Frontal cortex (tissue), 4 donors: Measurements from ENCODE around the gene MAD1L1. TPM values are rescaled to one million over a fixed set of nuclear protein-coding genes. Genes with fewer than 3 reads are reported as not detected.
"Not testable (repeated sequence)": the region's sequence is repeated elsewhere in the genome, so short reads cannot be mapped to it uniquely, and the experiment has no call there.

Experiments used
- DNase-seq, 2 donors: peaks; one replicate each; pipeline ENCODE4 v3.0.0; 2012; ENCODE audit warnings: low spot score in 2 of 2
- FAIRE-seq: peaks from 2 replicates; lab custom pipeline; 2012; peaks lifted over from hg19 to GRCh38; lab: Jason Lieb, UNC
- total RNA-seq: library from RNA; depleted of rRNA; stranded (reverse); fragments of >200 nt; gene quantifications from one replicate; pipeline ENCODE4 v1.2.3, GENCODE V29; 2014
- donor health status: control.
- donor health status: control.
- donor health status: control.

The MAD1L1 gene
- total RNA-seq, 1 donor from 2014 or later: 37.1 TPM

DNA sequence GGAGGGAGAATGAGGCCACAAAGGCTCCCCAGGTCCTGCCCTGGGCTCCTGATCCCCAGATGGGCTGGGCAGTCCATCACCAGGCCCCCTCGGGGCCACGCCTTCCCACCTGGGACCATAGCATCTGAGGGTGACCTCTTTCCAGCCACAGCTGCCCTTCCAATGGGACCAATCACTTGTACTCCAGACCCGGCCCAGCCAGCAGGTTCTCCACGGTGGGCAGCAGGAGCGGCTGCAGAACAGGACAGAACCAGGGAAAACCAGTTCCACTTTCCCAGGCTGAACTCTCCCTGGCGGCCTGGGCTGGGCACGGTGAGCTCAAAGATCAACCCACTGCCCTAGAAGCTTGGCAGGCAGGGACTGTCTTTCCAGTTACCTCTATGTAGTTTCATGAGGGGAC is 257.6 kb downstream of the MAD1L1 start:
- no peak for DNase-seq
- no peak for FAIRE-seq

DNA sequence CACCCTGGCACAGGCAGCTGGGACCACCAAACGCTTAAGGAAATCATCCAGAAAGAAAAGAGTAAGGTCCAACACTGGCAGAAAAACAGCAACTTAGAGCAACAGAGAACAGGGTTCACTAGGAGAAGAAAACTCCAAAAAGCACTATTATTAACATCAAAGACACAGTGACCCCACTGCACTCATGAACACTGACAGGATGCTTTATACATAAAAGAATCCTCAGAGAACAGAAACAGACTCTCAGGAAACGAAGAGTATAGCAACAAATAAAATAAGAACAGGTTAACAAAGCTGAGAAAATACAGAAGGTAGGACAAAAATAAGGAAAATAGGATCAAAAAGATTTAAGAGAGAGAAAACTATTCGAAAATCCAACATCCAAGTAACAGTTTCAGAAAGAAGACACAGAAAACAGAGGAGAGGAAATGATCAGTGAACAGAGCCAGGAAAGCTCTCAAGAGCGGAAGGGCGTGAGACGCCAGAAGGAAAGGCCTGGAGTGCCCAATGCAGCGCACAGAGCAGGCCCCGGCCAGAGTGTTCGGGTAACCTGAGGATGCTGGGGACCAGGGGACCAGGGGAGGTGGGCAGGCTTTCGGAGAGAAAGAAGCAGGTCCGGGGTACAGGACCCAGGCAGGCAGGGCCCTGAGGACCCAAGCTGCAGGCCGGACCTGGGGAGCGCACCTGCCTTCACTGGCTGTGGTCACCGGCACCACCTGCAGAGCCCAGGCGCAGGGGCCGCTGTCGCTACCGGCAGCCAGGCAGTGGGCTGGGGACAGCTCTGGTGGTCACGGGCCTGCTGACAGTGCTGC is 258.2 kb downstream of the MAD1L1 start:
- DNase-seq (no peak), FAIRE-seq (no peak)

DNA sequence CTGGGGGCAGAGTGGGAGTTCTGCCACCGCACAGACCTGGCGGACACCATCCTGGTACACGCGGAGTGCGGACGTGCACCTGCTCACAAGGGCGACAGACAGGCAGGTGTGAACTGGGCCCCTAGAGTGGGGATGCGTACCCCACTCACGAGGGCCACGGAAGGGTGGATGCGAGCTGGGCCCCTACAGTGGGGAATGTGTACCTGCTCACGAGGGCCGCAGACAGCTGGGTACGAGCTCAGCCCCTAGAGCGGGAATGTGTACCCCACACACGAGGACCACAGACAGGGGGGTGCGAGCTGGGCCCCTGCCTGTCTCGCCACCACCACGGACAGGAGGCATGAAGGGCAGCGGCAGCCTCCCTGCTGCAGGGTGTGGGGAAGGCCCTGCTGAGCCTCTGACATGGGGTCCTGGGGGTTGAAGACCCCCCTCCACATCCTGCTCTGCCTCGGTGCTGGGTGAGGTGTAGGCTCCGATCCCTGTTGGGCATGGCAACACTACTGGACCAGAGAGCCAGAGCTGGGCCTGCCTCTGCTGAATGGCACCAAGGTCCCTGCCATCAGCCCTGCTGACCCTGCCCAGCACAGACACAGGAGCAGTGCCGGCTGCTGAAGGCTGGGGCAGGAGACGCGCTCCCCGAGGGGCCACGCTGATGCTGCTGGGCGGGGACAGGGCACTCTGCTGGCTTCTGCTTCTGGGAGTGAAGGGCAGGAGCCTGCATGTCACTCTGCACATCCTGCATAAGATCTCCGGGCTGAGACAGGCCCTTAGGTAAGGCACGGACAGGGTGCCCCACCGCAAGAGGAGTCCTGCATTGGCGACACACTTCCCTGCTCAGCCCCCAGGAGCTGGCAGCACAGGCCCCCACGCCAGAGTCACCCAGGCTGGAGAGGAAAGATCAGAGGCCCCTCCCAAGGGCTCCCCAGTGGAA is 259.2 kb downstream of the MAD1L1 start:
- FAIRE-seq (no peak), DNase-seq (no peak)

DNA sequence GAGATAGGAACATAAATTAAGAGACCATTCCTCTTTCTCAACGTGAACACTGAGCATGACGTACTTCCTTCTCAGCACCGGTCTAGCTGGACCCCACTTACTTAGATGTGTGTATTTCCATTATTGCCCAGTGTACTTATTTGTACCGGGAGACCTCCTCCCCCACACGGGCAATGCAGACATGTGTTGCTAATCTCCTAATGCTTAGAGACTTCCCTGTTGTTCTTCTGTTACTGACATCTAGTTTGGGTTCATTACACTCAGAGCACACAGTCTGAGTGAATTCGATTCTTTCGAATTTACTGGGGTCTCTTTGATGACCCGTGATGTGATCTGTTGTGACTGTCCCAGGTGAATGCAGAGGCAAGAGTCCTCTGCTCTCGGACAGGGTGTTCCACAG is 260.0 kb downstream of the MAD1L1 start:
- FAIRE-seq (no peak), DNase-seq (no peak)

DNA sequence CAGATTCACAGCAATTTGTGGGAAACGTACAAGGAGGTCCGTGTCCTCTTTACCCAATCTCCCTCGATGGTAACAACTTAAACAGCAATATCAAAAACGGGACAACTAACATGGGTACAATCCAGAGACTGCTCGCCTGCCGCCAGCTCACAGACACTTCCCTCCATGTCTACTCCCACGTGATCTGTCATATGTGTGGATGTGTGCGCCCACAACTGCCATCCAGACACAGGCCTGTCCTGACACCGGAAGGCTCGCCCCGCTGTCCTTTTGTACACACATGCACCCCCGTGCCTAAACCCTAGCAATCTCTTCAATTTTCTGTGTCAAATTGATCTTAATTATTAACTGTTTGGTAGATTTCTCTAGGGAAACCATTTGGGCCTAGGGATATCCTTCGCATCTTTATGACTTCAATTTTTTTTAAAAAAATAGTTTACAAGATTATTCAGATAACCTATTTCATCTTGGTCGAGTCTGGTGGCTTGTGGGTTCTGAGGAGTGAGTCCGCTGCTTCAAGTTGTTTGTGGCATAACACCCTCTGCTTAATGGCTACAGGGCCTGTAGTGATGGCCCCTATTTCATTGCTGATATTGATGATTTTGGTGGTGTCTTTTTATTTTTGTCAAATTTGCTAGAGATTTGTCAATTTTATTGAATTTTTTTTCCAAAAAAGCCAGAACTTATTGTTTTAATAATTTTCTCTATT is 260.6 kb downstream of the MAD1L1 start:
- DNase-seq: no peak
- FAIRE-seq: no peak

DNA sequence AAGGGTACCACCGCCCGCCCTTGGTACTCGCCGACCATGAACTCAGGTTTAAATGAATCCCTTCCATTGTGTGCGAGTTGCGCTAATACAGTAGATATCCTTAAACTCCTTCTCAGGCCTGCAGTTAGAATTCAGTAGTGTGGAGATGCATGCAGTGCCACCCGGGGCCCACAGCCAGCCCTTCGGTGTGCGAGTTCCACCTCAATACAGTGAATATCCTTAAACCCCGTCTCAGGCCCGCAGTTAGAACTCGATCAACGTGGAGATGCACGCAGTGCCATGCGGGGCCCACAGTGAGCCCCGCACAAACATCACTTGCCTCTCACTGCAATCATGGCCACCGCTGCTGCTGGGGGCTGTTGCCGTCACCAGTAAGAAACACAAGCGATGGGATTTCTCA is 261.9 kb downstream of the MAD1L1 start:
- DNase-seq (no peak), FAIRE-seq (no peak)

DNA sequence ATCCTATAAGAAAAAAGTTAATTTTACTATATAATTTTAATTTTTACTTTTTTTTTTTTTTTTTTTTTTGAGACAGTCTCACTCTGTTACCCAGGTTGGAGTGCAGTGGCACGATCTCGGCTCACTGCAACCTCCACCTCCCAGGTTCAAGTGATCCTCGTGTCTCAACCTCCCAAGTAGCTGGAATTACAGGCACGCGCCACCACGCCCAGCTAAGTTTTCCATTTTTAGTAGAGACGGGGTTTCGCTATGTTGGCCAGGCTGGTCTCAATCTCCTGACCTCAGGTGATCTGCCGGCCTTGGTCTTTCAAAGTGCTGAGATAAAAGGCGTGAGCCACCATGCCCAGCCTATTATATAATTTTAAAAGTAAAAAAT is 262.5 kb downstream of the MAD1L1 start:
- DNase-seq, FAIRE-seq: not testable (repeated sequence)

DNA sequence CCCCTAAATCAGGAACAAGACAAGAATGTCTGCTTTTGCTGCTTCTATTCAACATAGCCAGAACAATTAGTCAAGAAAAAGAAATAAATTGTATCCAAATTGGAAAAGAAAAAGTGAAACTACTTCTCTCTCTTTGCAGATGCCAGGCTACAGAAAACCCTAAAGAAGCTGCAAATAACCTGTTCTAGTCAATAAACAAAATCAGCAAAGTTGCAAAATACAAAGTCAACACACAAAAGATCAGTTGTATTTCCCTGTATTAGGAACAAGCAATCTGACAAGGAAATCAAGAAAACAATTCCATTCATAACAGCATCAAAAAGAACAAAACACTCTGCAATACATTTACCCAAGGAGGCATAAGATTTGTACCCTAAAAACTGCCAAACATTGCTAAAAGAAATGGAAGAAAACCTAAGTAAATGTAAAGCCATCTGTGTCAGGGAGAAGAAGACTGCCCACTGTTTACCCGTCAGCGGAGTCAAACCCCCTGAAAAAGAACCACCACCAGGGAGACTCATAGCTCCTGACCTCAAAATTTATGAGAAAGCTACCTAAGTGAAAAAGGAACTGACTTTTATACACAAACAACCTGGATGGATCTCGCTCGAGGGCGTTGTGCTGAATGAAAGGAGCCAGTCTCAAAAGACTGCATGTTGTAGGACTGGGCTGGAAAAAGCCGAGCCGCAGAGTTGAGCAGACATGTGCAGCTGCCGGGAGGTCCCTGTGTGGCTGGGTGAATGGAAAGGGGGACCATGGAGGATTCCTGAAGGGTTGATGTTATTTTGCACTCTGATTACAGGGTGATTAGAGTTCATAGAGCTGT is 263.1 kb downstream of the MAD1L1 start:
- FAIRE-seq (no peak), DNase-seq (peak in 1 of 2 donors; percentile 20)

DNA sequence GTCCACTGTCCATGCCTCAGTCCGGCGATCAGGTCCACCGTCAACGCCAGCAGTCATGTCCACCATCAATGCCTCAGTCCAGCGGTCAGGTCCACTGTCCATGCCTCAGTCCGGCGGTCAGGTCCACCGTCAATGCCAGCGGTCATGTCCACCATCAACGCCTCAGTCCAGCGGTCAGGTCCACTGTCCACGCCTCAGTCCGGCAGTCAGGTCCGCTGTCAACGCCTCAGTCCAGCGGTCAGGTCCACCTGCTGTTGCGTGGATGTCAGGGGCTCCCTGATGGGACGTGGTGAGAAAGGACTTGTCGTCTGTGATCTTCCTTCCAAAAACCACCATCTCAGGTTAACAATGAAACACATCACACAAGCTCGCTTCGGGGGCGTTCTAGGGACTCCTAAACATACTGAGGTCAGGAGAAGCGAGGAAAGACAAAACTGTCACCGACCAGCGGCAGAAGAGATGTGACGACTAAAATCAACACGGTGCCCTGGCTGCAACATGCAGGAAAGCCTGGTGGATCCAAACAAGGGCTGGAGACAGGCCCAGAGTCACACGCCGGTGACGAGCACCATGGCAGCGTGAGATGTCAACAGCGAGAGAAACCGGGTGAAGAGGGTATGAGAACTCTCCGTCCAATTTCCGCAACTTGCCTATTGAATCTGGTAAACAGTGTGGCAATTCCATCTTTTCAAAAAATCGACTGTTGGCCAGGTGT is 264.2 kb downstream of the MAD1L1 start:
- no peak for DNase-seq
- no peak for FAIRE-seq

DNA sequence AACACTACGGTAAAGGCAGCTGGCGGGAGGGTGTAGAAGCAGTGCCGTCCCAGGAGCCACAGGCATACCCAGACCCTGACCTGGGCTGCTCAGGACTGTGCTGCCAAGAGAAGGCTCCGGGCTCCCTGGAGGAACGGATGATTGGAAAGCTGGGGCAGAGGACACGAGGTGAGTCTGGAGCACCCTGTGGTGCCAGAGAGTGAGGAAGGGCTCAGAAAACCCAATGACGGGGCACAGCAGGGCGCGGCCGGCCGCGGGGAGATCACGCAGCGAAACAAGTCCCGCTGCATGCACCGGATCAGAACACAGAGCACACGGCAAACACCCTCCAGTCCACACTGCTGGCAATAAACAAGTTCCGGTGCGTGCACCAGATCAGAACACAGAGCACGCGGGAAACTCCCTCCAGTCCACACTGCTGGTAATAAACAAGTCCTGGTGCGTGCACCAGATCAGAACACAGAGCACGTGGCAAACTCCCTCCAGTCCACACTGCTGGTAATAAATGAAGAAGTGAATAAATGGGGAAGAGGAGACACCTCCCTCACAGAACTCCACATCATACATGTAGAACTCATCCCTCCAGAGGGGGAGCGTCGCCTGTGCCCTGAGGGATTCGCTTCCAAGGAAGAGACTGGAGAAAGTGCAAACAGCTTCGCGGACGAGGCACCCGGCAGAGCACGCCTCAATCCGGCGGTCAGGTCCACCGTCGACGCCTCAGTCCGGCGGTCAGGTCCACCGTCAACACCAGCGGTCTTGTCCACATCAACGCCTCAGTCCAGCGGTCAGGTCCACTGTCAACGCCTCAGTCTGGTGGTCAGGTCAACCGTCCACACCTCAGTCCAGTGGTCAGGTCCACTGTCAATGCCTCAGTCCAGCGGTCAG is 265.0 kb downstream of the MAD1L1 start:
- DNase-seq (no peak), FAIRE-seq (no peak)

DNA sequence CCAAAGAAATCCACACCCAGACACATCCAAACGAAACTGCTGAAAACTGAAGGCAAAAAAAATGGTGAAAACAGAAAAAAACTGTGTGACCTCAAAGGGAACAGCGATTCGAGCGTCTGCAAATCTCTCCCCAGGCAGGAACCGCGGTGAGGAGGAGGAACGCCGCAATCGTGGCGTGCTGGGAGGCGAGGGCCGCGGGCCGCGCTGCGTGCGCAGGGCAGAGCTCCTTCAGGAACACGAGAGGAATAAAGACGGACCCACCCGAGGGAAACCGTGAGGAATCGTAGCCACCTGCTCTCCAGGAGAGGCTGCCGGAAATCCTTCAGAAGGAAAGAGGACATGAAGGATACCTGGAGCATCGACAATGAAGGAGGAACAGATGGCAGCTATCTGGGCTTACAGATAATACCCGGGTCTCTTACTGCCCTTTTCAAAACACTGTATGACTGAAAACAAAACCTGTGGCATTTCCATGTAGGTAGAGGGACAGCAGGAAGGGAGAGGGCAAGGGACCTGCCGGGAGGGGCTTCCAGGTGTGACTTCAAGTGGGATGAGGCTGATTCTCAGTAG is 266.0 kb downstream of the MAD1L1 start:
- FAIRE-seq: no peak
- no peak for DNase-seq

DNA sequence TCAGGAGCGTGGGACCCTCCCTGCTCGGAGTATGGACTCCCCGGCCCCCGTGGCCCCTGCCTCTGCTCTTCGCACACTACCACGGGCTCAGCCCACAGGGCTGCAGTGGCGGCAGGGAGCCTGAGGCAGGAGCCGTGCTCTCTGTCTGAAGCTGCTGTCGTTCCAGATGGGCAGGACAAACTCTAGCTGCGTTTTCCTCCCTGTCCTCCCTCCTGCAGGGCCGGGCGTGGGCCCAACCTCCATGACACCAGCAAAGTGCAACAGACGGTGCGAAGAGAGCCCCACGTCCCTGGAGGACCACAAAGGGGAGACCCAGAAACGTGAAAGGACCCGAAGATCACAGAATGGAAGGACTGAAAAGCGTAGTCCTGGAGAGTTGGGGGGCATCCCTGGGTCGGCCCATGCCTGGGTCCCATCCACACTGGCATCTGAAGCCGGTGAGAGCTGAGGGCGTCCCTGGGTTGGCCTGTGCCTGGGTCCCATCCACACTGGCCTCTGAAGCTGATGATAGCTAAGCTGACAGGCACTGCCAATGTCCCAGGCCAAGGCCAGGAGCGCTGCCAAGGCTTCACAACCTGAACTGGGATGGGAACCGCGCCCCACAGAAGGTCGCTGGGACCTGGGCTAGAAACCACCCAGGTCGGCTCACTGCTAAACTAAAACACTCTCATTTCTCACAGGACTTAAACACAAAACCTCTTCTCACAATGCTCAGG is 267.0 kb downstream of the MAD1L1 start:
- no peak for DNase-seq
- no peak for FAIRE-seq

DNA sequence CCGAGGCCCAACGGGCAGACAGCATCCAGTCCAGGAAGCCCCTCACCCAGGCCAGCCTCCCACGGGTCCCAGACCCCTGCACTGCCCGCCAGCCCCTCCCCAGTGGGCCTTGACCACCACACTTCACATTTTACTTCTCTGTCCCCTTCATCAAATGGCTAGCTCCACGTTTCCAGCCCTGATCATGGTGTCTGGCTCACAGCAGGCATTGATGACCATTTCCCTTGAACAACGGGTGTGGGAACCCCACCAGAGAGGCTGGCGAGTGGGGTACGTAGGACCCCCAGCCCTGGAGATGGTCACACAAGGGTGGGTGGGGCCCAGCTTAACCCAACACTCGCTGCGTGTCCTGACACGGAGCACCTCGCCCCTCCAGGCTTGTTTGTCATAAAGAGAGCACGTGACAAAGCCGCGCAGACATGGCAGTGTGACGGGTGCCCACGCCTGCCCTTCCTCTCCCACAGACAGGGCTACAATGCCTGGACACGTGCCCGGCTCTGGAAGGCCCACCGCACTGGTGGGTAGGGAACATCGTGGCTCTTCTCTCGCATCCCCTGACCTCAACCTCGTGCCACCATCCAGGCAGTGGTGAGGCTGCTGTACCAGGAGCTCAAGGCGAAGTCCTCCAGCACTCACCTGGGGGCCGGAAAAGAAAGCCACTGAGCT is 267.7 kb downstream of the MAD1L1 start:
- DNase-seq: no peak
- FAIRE-seq: no peak

DNA sequence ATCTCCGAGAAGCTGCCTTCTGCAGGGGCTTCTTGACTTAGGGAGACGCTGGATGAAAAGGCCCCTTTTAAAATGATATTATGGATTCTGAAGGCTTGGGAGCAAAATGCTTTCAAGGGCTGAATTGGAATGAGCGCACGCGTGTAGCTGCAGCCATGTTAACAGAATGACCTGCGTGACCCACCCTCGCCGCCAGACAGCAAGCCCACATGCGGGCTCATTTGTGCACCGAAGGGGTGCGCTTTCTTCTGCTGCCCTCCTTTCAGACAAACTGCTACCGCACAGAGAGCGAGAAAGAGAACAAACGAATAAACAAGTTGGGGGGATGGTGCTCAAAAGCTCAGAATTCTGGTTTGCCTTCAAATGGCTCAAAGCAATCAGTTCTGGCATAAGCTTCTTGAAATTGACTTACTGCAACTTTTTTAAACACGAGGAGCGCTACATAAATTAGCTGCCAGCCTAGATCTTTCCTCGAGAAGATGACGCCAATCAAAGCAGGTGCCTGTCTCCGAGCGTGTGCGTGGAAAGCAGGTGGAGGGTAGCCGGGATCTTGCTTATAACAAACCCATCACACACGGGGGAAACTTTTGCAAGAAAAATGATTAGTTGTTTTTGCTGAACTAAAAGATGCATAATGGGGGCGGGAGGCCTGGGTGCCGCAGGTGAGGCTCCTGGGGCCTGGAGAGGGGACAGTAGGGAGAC is 268.4 kb downstream of the MAD1L1 start:
- FAIRE-seq: no peak
- DNase-seq: no peak

DNA sequence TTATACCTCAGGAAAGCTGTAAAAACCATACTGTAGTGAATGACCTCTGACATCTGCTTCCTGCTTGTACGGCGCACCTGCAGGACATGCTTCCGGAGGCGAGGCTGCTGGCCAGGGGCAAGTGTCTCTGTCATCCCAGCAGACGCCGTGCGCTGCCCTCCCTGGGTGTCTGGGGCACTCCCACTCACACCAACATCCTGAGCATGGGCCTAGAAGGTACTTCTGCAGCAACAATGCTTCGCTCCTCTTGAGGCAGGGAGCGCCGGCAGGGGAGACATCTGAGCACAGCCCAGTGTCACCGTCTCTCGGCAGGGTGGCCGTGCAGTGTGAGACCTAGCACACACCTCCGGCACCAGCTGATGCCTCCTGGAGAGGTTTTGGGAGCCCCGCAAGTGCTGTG is 269.2 kb downstream of the MAD1L1 start:
- FAIRE-seq (no peak), DNase-seq (no peak)

DNA sequence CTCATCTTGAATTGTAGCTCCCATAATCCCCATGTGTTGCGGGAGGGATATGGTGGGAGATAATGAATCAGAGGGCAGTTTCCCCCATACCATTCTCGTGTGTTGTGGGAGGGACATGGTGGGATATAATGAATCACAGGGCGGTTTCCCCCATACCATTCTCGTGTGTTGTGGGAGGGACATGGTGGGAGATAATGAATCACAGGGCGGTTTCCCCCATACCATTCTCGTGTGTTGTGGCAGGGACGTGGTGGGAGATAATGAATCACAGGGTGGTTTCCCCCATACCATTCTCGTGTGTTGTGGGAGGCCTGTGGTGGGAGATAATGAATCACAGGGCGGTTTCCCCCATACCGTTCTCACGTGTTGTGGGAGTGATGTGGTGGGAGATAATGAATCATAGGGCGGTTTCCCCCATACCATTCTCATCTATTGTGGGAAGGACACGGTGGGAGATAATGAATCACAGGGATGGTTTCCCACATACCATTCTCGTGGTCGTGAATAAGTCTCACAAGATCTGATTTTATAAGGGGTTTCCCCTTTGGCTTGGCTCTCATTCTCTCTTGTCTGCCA is 271.0 kb downstream of the MAD1L1 start:
- FAIRE-seq (no peak), DNase-seq (no peak)
